Nephron (organoid): ENCODE measurements around the gene EEF1AKMT3.
A peak's percentile ranks its signal among the peaks of the same experiment; 100 is the strongest.

Source experiments
- H3K27ac Mint-ChIP-seq, 3 experiments: 2 replicates each; pipeline ENCODE4 v1.8.0; 2020; ENCODE audit warnings: mixed read lengths in 3 of 3, mild to moderate bottlenecking in 2 of 3, moderate library complexity in 1 of 3
- H3K27me3 Mint-ChIP-seq: 2 replicates; pipeline ENCODE4 v1.8.0; 2021; ENCODE audit warnings: low read depth, mild to moderate bottlenecking, moderate library complexity, mixed read lengths
- H3K36me3 Mint-ChIP-seq: 2 replicates; pipeline ENCODE4 v1.8.0; 2020; ENCODE audit warnings: low read depth, mixed read lengths
- H3K4me1 Mint-ChIP-seq: 2 replicates; pipeline ENCODE4 v1.8.0; 2020; ENCODE audit warnings: mixed read lengths
- H3K4me3 Mint-ChIP-seq, 3 experiments: 2 replicates each; pipeline ENCODE4 v1.8.0; 2020; ENCODE audit warnings: mild to moderate bottlenecking in 3 of 3, mixed read lengths in 3 of 3, moderate library complexity in 2 of 3
- H3K9me3 Mint-ChIP-seq: 2 replicates; pipeline ENCODE4 v1.8.0; 2020; ENCODE audit warnings: mixed read lengths
- CTCF ChIP-seq, 3 experiments: fragments of 200-600 bp; sonication (generic); IDR thresholded peaks; one replicate each; pipeline ENCODE4 v1.5.0; 2021; ENCODE audit warnings: antibody characterized with exemption in 3 of 3; ENCODE audit not compliant: unreplicated experiment in 3 of 3

EEF1AKMT3 gene

GRCh38 chr12:57775563-57776246 lies 3.3 kb downstream of the EEF1AKMT3 start:
- H3K4me3 Mint-ChIP-seq, result peak overlapping the region; percentile 5 to 63 (median 53)
- no peak for TF ChIP-seq CTCF (IDR thresholded peaks at IDR 0.05; ENCODE audit: unreplicated experiment in 3 of 3)
- H3K4me1 Mint-ChIP-seq, result peaks cover 16% of the 10 kb centered on the region
- peaks cover 10% of the 10 kb centered on the region for H3K36me3 Mint-ChIP-seq
- H3K9me3 Mint-ChIP-seq, result no peaks in the 10 kb centered on the region
- no peaks in the 10 kb centered on the region for H3K27me3 Mint-ChIP-seq
- H3K27ac Mint-ChIP-seq, result no peak overlapping the region

GRCh38 chr12:57776247-57776587 lies 3.8 kb downstream of the EEF1AKMT3 start:
- no peaks in the 10 kb centered on the region for H3K9me3 Mint-ChIP-seq
- H3K27me3 Mint-ChIP-seq, result no peaks in the 10 kb centered on the region
- peaks cover 16% of the 10 kb centered on the region for H3K4me1 Mint-ChIP-seq
- TF ChIP-seq CTCF (IDR thresholded peaks at IDR 0.05; ENCODE audit: unreplicated experiment in 3 of 3), result no peak
- H3K27ac Mint-ChIP-seq, result no peak overlapping the region
- H3K36me3 Mint-ChIP-seq, result peaks cover 10% of the 10 kb centered on the region
- H3K4me3 Mint-ChIP-seq, result peak overlapping the region; percentile 5 to 63 (median 53)

- peaks cover 10% of the 10 kb centered on the region for H3K36me3 Mint-ChIP-seq
- no peak overlapping the region for H3K27ac Mint-ChIP-seq
- no peaks in the 10 kb centered on the region for H3K9me3 Mint-ChIP-seq
- peaks cover 10% of the 10 kb centered on the region for H3K4me1 Mint-ChIP-seq
- H3K4me3 Mint-ChIP-seq, result peak overlapping the region in 1 of 3 experiments; percentile 17
- H3K27me3 Mint-ChIP-seq, result no peaks in the 10 kb centered on the region
- no peak for TF ChIP-seq CTCF (IDR thresholded peaks at IDR 0.05; ENCODE audit: unreplicated experiment in 3 of 3)
Observed at GRCh38 chr12:57777367-57777766, 5.0 kb downstream of the EEF1AKMT3 start.

- peaks cover 10% of the 10 kb centered on the region for H3K36me3 Mint-ChIP-seq
- TF ChIP-seq CTCF (IDR thresholded peaks at IDR 0.05; ENCODE audit: unreplicated experiment in 3 of 3), result no peak
- H3K27me3 Mint-ChIP-seq, result no peaks in the 10 kb centered on the region
- H3K27ac Mint-ChIP-seq, result no peak overlapping the region
- no peaks in the 10 kb centered on the region for H3K9me3 Mint-ChIP-seq
- H3K4me1 Mint-ChIP-seq, result peaks cover 13% of the 10 kb centered on the region
- H3K4me3 Mint-ChIP-seq, result peak overlapping the region in 1 of 3 experiments; percentile 21
Observed at GRCh38 chr12:57777911-57778310, 5.5 kb downstream of the EEF1AKMT3 start.

- Mint-ChIP-seq H3K4me1 (peaks cover 13% of the 10 kb centered on the region), H3K36me3 (peaks cover 15% of the 10 kb centered on the region), H3K4me3 (peak overlapping the region in 2 of 3 experiments; percentile 19 to 24), H3K27me3 (no peaks in the 10 kb centered on the region), H3K27ac (no peak overlapping the region), H3K9me3 (no peaks in the 10 kb centered on the region)
- TF ChIP-seq CTCF (IDR thresholded peaks at IDR 0.05; ENCODE audit: unreplicated experiment in 3 of 3), result no peak
Observed at GRCh38 chr12:57779736-57780135, 7.3 kb downstream of the EEF1AKMT3 start.

GRCh38 chr12:57780284-57780897 lies 8.0 kb downstream of the EEF1AKMT3 start:
- H3K9me3 Mint-ChIP-seq, result no peaks in the 10 kb centered on the region
- H3K27ac Mint-ChIP-seq, result no peak overlapping the region
- peaks cover 15% of the 10 kb centered on the region for H3K36me3 Mint-ChIP-seq
- TF ChIP-seq CTCF (IDR thresholded peaks at IDR 0.05; ENCODE audit: unreplicated experiment in 3 of 3), result no peak
- no peak overlapping the region for H3K4me3 Mint-ChIP-seq
- peaks cover 13% of the 10 kb centered on the region for H3K4me1 Mint-ChIP-seq
- no peaks in the 10 kb centered on the region for H3K27me3 Mint-ChIP-seq
